Measurements from ENCODE around the gene ENOPH1.

- TF ChIP-seq EZH2 (IDR thresholded peaks at IDR 0.05; ENCODE audit: low read depth) = no peak
- TF ChIP-seq CTCF (conservative IDR thresholded peaks at IDR 0.05) = no peak
Measured at GRCh38 chr4:82436780-82437179, 6.4 kb downstream of the ENOPH1 start.
